Measurements from ENCODE around the gene COL4A1.

Gene COL4A1

DNA sequence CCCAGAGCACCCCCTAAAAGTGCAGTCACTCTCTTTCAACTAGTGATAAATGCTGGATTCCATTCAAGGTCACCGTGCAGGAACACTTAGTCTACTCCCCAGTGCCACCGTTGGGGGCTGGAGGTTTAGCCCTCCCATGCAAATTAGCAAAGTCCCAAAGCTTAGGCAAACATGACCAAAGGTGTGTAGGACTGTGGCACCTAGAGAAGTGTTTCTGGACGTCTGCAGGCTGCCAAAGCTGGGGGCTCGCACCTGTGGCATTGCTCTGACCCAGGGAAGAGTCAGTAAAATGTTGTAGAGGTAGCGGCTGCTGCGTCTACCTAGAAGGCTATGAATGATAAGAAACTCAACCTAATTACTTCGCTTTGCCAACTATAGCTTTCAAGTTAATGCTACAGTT lies 13.9 kb downstream of the COL4A1 start:
- no peak for DNase-seq (ENCODE audit: low spot score)

DNA sequence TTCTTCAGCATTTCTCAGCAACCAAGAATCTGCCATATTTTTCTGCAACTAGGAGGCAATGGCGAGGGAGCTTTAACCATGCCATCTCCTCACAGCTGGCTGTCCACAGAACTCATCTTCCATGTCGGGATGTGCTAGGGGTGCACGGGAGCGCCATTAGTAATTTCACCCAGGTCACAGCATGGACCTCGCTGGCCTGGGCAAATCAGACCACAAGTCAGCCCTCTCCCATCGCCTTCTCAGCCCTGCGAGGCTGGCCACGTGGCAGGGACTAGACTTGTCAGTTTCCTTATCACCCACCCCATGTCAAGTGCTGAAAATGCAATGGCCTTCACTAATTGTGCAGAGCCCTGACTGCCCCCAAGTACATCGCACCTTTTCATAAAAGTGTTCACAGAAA lies 15.7 kb downstream of the COL4A1 start:
- no peak for DNase-seq (ENCODE audit: low spot score)

DNA sequence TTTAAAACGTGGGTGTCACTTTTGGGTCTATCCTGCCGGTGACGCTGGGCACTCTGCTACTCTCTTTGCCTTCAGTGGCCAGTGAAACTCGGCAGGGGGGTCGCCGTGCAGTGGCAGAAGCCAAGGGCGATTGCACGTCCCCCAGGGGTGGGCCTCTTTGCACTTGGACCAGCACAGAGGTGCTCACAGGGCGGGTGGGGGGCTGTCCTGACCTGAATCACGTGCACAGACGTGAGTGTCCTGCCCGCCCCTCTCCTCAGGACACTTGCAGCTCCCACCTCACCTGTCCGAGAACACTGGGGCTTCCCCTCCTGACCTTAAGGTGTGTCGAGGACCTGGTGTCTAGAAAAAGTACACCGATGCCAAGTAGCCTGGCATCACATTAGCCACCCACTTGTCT lies 16.1 kb downstream of the COL4A1 start:
- no peak for DNase-seq (ENCODE audit: low spot score)

DNA sequence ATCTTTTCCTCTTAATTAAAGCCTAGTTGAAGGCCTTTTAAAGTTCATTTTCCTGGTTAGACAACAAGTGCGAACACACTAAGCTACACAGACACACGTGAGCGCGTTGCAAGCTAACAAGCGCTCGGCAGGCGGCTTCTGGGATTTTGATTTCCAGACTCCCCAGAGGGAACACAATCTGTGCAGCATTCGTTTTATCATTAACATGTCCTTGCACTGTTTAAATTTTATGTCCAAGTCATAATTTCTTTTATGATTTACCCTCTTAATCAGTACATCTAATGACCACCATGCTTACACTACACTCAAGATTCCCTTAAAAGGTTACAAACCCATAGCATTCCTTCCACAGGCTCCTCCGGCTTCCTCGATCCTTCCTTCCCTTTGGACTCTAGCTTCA lies 16.8 kb downstream of the COL4A1 start:
- no peak for DNase-seq (ENCODE audit: low spot score)

DNA sequence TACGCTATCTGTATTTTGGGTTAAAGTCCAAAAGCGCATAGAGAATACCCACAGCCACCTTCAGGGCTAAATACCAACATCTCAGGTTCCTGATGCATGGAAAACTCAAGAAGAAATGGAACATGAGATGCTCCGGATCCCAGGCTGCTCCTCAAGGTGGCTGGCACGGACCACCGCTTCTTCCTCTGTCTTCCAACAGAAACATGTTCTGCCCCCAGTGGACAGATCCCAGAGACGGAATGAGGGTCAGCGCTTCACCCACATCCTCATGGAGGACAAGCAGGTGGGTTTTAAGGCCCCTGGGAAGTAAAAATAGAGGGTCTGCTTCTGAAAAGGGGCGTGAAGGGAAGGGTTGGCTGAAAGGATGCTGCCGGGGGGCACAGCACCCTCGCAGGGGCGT lies 17.3 kb downstream of the COL4A1 start:
- DNase-seq (ENCODE audit: low spot score): no peak

DNA sequence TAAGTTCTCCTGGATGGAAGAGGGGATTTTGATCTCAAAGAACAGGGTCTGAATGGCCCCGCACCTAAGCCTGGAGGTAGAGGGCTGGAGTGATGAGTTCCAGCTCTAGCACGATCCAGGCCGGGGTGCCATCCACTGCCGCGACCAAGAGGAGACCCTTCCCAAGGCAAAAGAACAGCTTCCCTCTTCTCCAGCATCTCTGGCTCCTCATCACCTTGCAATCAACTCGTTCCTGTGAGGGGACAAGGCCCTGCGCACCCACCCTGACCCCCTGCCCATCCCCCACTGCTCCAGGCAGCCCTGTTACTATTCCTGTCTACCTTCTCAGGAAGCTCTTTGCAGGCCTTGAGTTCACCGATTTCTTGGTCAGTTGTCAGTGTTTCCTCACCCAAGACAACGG lies 17.8 kb downstream of the COL4A1 start:
- DNase-seq (ENCODE audit: low spot score): no peak

DNA sequence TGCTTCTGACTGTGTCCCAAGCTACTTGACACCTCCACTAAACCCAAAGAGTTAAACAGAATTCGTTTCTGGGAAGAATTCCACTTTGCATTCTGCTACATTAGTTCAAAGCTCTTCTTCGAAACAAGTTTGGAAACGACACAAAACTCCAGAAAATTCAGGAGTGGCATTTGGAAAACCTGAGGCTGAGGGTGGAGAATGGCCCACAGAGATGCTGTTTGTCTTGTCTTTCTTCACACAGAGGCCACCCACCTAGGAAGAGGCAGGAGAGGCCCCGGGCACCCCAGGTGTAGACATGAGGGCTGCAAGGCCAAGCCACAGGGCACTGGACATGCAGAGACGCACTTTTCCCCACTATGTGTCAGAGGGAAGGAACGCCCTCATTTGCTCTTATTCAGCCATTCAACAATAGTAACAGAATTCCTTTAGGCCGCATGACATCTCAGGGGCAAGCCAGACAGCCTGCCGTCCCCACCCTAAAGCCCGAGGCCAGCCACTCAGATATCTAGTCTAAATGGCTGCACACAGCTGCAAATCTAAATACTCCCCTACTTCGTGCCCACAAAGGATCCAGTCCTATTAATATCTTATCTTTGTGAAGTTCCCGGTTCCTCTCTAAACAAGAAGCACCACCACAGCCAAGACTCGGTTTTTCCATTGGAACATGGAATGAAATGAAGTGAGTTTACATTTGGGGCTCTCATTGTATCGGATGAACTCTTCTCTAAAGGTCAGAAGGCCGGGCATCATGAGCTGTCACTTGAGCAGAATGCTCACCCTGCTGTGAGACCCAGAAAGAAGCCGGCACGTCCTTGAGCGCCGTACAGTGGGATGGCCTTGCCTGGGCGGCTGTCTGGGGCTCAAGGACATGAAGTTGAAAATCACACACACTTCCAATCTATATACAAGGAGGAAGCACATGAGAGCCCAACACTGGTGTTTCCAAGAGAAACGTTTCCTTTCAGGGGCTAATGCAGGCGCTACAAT lies 19.8 kb downstream of the COL4A1 start:
- no peak for DNase-seq (ENCODE audit: low spot score)

DNA sequence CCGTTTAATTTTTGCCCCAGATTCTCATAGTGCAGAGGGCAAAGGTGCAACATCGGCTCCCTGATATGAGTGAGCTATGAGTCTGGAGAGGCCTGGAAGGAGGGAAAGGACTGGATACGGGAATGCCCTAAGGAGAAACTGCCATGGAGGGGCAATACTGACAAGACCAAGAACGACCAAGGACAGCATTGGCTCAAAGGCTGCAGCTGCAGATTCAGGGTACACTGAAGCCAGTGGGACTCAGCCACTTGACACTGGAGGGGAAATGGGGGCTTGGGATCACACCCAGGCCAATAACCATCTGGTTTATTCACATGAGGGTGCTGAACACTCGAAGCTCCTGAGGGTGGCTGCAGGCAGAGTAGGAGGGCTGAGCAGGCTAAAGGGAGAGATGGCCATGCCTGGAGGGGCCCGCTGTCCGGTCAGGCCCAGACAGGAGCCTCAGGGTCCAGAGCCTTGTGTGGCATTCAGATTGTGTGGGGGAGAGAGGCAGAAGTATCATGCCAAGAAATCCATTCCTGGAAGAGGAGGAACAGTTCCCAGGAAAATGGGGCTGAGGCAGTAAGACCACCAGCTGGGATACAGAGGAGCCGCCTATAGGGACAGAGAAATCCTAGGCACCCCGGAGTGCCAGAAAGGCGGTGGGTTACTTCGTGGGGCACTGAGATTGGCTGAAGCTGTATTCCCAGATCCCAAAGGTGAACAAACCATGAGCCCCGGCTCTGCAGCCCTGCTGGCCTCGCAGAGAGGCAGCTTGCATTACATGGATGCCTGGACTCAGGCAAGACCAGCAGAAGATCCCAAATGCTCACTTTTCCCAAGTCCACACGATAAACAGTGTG lies 20.7 kb downstream of the COL4A1 start:
- no peak for DNase-seq (ENCODE audit: low spot score)

DNA sequence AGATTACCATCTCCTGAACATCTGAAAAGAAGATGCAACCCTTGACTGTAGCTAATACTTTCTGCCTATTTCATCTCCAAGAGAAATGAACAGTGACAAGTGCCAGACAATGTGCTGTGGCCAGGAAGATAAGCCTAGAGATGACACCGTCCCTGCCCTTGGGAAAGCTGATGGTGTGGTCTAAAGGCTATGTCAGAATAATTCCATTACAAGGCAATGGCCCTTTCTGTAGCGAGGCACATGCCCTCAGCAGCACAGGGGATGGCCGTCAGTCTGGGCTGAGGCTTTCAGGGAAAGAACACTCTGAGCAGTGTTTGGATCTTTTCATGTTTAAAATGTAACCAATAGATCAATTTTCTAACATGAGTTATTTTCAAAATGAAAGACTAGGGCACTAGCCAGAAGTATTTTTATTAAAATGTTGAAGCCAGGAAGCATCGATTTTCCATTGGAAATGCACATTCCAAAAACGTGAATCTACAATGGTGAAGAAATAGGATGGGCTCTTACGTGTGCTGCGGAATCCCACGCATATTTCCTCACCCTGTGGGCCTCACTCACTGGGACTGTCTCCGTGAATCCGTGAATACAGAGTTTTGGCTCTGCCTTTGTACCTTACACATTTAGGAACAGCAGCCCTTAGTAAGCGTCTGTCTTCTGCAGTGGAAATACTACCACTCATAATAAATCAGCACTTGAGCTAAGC lies 22.0 kb downstream of the COL4A1 start:
- DNase-seq (ENCODE audit: low spot score): no peak

DNA sequence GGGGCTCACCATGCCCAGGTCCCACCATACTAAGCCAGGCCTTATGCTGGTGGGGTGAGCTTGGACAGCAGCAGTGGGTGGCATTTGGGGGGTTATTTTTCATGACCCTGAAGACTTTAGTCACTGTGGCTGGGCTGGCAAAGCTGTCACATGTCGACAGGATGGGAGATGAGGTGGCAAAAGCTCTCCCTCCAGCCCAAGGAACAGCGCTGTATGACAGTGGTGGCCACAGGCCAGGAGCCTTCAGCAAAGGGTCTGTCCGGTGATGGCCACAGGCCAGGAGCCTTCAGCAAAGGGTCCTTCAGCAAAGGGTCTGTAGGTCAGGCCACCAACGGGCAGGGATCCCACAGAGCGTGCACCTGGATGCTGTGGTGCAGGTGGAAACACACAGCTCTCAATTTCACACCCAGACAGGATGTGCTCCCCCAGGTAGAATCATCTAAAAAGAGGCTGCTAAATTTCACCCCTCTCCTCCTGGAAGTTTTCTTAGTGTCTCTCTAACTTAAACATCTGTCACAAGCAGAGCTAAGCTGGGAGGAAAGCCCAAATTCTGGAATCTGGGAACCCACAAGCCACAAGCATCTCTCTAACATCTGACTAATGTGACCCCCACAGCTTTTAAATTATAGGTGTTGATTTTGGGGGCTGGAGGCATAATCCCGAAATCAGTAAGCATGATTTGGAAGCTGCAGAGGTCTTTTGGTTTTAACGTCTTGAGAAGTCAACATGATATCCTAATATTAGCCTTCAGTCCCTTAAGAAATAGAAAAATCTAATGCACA lies 23.0 kb downstream of the COL4A1 start:
- peak; percentile 75 for DNase-seq (ENCODE audit: low spot score)

DNA sequence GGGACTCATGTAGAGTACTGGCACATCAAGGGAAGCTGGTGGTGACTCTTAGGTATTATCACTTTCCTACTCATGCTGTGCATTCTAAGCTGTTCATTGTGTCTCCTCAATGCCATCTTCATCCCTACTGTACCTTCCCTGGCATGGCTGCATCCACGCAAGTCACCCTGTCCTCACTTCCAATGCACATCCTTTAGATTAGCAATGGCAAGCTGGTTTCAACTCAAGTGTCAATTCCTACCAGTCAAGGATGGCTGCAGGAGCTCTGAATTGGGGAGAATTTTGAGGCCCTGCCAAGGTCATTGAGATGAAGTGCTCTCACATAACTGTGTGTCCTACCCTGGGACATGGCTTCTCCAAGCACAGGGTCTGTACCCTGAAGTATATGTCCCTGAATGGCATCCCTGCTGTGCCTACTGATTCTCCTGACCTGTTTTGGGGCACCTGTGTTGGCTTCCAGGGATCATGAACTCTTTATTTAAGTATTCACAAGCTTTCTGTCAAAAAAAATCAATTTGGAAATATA lies 24.6 kb downstream of the COL4A1 start:
- DNase-seq (ENCODE audit: low spot score): no peak

DNA sequence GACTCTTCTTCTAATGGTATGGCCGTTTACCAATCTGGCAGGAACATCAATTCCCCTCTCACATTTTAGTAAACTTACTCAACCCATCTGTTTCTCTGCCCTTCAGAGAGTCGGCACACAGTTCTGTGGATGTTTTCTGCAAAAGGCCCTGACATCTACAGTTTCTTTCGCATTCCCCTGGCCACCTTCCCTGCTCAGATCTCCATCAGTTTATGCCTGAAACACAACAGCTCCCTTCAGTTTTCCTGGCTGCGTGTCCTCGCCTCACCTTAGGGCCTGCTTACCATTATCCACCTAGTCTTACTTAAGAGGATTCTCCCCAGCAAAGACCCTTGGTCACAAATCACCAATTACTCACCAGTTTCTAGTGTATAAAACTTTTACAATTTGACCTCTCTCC lies 25.2 kb downstream of the COL4A1 start:
- no peak for DNase-seq (ENCODE audit: low spot score)

DNA sequence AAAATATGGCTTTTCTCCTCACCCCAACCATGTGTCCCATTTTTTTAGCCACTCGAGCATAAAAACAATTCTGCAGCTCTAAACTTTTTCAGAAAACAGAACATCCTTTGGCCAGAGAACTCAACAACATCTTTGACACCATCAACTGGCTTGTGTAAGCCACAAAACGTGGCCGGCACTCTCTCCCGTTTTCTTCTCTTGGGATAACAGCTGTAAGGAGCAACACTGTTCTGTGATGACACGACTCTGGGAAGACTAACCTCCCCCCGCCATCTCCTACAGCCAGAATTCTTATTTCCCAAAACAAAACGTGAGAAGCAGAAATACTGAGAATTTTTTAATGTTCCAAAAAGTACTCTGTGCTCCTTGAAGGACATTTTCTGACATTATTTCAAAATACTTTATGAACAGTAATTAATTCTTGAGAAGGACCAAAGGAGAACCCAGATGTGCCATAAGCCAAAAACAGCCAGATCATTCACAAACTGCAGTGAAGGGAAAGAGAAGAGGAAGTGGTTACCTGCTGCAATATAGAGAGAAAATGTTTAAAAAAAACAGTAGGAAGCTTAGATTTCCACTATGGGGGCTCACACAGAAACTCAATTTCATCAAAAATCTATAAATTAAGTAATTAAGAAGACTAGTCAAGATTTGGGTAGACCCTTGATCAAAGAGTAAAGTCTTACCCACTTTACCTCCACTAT lies 25.8 kb downstream of the COL4A1 start:
- DNase-seq (ENCODE audit: low spot score): no peak

DNA sequence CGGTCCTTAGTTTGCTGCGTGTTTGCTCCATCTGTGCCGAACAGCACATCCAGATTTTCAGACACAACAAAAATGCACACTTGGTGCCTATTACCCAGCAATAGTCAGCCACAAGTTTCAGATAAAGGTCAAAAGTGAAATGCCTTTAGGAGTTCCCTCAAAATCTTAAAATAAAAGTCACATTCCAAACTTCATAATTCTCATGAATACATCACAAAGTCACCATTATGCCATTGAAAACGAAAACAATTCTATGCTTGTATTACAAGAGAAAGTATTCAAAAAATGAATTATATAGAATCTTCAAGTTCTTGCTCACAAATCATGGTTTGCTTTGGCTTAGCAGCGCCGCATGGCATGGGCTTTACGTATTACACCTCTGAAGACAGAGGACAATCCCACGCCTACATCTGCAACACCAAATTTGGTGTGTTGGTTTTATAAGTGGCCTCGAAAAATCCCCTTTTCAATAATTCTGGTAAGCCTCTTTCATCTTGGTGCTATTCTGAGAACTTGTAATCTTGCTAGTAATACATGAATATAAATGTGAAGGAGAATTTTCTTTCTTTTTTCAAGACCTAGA lies 26.6 kb downstream of the COL4A1 start:
- no peak for DNase-seq (ENCODE audit: low spot score)

DNA sequence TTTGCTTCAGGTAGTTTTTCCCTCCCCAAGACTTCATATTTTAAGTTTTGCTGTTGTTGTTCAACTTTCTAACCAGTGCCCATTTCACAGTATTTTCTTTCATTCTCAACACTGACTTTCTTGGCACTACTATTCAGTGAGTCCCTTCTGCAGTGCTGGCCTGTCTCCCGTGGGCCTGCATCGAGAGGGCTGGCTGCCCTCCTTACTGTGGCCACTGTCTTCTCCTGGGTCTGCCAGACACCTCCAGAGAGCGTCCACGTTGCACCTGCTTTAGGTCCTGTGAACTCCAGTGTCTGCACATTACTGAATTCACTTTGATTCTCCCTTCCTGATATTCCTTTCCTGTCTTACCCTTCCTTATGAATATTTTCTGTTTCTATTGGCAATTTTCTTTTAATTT lies 27.3 kb downstream of the COL4A1 start:
- DNase-seq (ENCODE audit: low spot score): no peak

DNA sequence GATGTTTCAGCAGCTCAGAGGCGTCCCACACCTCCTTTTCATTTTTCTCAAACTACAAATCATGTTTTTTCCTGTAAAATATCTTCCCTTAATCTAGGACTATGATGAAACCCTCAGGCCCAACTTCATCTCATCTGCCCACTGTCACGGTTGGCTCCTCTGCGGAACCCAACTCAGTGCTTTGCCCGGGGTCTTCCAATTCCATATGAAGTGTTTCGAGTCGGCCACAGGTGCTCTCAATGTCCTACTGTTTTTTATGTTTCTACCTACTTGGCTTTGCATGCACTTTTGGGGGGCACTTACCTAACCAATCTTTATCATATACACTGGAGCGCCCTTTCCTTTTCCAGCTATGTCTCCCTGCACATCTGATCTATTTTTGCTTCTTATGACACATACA lies 28.1 kb downstream of the COL4A1 start:
- no peak for DNase-seq (ENCODE audit: low spot score)

DNA sequence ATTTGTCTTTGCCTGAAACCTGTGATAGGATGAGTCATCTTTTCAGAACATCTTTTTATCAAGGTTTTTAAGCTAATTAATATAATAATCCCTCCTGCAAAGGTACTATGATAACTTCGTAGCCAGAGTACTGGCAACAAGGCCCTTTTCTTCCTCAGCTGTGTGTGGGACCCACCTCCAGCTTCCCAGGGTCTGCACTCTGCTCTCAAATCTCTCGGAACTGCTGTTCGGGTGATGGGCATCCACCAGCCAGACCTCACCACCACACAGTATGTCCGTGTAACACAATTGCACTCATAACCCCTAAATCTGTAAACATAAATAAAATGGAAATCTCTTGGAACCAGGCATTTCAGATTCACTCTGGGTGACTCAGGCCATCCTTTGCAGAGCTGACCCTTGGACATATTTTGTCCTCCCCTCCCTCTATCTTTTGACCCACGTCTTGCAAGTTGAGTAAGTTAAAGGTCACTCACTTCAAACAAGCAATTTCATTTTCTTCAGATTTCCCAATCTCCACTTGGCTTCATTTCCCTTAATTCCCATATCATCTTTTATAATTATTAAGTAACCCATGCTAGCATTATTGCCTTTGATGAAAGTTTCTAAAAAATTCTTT lies 29.5 kb downstream of the COL4A1 start:
- no peak for DNase-seq (ENCODE audit: low spot score)

DNA sequence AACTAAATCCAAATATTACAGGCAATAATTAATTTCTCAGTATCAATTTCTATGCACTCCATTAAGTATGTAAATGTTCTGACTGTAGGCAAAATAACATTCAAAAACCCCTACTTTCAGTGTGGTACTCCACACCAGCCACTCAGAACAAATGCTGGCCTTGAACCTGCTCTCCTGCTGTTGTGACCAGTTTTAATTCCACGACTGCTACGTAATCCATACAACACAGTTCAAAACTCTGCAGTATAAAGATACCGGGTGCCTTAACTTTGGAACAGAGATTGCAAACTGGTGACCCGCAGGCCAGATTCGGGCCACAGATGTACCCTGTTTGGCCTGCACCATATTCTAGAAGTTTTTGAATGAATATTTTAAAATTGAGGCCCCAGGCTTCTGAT lies 30.4 kb downstream of the COL4A1 start:
- DNase-seq (ENCODE audit: low spot score): no peak

DNA sequence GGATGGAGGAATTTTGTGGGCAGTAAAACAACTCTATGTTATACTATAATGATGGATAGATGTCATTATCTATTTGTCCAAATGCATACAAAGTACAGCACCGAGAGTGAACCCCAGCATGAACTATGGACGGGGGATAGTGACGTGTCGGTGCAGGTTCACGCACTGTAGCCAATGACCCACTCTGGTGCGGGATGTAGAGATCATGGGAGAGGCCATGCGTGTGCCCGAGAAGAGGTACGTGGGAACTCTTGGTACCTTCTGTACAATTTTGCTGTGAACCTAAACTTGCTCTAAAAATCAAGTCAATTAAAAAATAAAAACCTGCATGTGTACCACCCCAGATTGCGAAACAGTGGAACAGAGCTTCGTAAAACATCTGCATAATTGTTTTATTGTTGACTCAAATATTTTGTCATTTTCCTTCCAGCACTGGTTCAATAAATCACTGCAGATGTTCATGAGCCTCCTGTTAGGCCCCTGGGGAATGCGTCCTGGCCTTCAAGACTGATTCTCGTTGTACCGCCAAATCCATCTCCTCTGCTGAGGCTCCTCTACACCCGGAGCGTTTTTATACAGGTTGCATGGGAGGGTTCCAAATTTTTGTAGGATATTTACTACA lies 30.9 kb downstream of the COL4A1 start:
- no peak for DNase-seq (ENCODE audit: low spot score)

DNA sequence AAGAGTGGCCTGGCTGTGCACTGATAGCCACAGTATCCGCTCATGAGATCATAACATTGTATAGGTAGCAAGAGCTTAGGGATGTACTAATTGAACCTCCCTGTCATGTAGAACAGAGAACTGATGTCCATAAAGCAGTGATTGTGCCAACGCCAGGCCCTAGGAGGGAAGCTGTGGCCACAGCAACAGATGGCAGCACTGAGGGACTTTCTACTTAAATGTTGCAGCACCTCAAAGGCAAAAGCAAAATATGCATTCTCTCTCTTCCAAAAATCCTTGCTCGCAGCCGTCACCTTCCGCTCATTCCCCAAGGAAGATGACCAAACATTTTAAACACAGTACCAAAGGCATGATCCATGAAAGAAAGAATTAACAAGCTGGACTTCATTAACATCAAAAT lies 32.3 kb downstream of the COL4A1 start:
- DNase-seq (ENCODE audit: low spot score): no peak
